PC-9 (cell line): ENCODE results near the gene TNIP3. TPM values are rescaled to one million over a fixed set of nuclear protein-coding genes. Genes with fewer than 3 reads are reported as not detected.
A peak's percentile ranks its signal among the peaks of the same experiment; 100 is the strongest.

ENCODE experiments used
- BruUV-seq: library from RNA; stranded (reverse); fragments of 400-500 nt; replicated peaks from 2 replicates; lab custom pipeline; 2021; lab: Mats Ljungman, UMichigan
- CTCF ChIA-PET: fragments of 300-600 bp; sonication (Branson Sonifier 250); formaldehyde crosslinking; loops from one replicate; lab custom pipeline; 2022; ENCODE audit warnings: antibody characterized with exemption; lab: Charles Lee
- POLR2A ChIA-PET: fragments of 300-600 bp; sonication (Branson Sonifier 250); formaldehyde crosslinking; loops from one replicate; lab custom pipeline; 2022; ENCODE audit warnings: antibody characterized with exemption; ENCODE audit not compliant: unreplicated experiment; lab: Charles Lee
- DNase-seq, 2 experiments: peaks; one replicate each; pipeline versions ENCODE4 v3.0.0 to v3.0.0-alpha.2; 2015 to 2022; ENCODE audit warnings: mixed read lengths in 1 of 2
- H2AFZ ChIP-seq: fragments of 200-600 bp; sonication (generic); 2 replicates; pipeline ENCODE4 v1.8.1; 2017; ENCODE audit warnings: antibody characterized with exemption
- H3F3A ChIP-seq: fragments of 200-600 bp; sonication (generic); 2 replicates; pipeline ENCODE4 v1.8.1; 2017; ENCODE audit warnings: antibody characterized with exemption, mild to moderate bottlenecking, low read depth; ENCODE audit not compliant: insufficient read depth
- H3K27ac ChIP-seq: fragments of 200-600 bp; sonication (generic); 2 replicates; pipeline ENCODE4 v1.6.1; 2016; ENCODE audit warnings: mixed run types
- H3K27me3 ChIP-seq: fragments of 200-600 bp; sonication (generic); 2 replicates; pipeline ENCODE4 v1.6.1; 2016; ENCODE audit warnings: low read depth, mixed run types; ENCODE audit not compliant: insufficient read depth
- H3K36me3 ChIP-seq: fragments of 200-600 bp; sonication (generic); 2 replicates; pipeline ENCODE4 v1.6.1; 2016; ENCODE audit warnings: low read depth, mixed run types
- H3K4me1 ChIP-seq: fragments of 200-600 bp; sonication (generic); replicated peaks from 2 replicates; pipeline ENCODE4 v1.6.1; 2016; ENCODE audit warnings: mixed run types; ENCODE audit not compliant: insufficient read depth
- H3K4me2 ChIP-seq: fragments of 200-600 bp; sonication (generic); 2 replicates; pipeline ENCODE4 v1.6.1; 2017; ENCODE audit warnings: mixed run types
- H3K4me3 ChIP-seq: fragments of 200-600 bp; sonication (generic); 2 replicates; pipeline ENCODE4 v1.6.1; 2016; ENCODE audit warnings: mixed run types
- H3K79me2 ChIP-seq: fragments of 200-600 bp; sonication (generic); 2 replicates; pipeline ENCODE4 v1.6.1; 2017; ENCODE audit warnings: low read depth, mixed run types
- H3K9me2 ChIP-seq: fragments of 200-600 bp; sonication (generic); 2 replicates; pipeline ENCODE4 v1.8.1; 2017; ENCODE audit warnings: mild to moderate bottlenecking; ENCODE audit not compliant: insufficient read depth
- H3K9me3 ChIP-seq: fragments of 200-600 bp; sonication (generic); 2 replicates; pipeline ENCODE4 v1.8.1; 2016; ENCODE audit warnings: low read depth; ENCODE audit not compliant: insufficient read depth
- H4K20me1 ChIP-seq: fragments of 200-600 bp; sonication (generic); 2 replicates; pipeline ENCODE4 v1.8.1; 2017; ENCODE audit not compliant: insufficient read depth
- CTCF ChIP-seq: fragments of 200-600 bp; sonication (generic); conservative IDR thresholded peaks from 2 replicates; pipeline ENCODE4 v1.6.1; 2017; ENCODE audit warnings: mixed run types, antibody characterized with exemption, mild to moderate bottlenecking, moderate library complexity
- EZH2 ChIP-seq: fragments of 200-600 bp; sonication (generic); IDR thresholded peaks from 2 replicates; pipeline ENCODE4 v1.8.0; 2017; ENCODE audit warnings: antibody characterized with exemption, low read depth
- intact Hi-C: fragments of 100-400 bp; cut with micrococcal nuclease; formaldehyde crosslinking; loops from one replicate; pipeline ENCODE4 v1.10.0; 2022; ENCODE audit not compliant: unreplicated experiment
- total RNA-seq: library from RNA; stranded (reverse); gene quantifications from 2 replicates; pipeline ENCODE4 v1.2.3, GENCODE V29; 2021

TNIP3 gene
- total RNA-seq, 1 experiment from 2014 or later: 1.2 TPM

- no peaks in the 10 kb centered on the region for H3K27me3 ChIP-seq
- H3K4me2 ChIP-seq: no peak overlapping the region
- H2AFZ ChIP-seq: no peak overlapping the region
- peak in 1 of 2 experiments; percentile 17 for DNase-seq
- H3K9me3 ChIP-seq: no peaks in the 10 kb centered on the region
- intact Hi-C loops: no loop called here
- ChIA-PET POLR2A (no interaction called here), CTCF (no interaction called here)
- H3K36me3 ChIP-seq: no peaks in the 10 kb centered on the region
- H3F3A ChIP-seq: no peaks in the 10 kb centered on the region
- no TSS peak for BruUV-seq
- H3K4me3 ChIP-seq: no peak overlapping the region
- H3K79me2 ChIP-seq: no peaks in the 10 kb centered on the region
- H3K9me2 ChIP-seq: no peaks in the 10 kb centered on the region
- H3K4me1 ChIP-seq: no peaks in the 10 kb centered on the region
- no peaks in the 10 kb centered on the region for H4K20me1 ChIP-seq
- no peak overlapping the region for H3K27ac ChIP-seq
- TF ChIP-seq EZH2: no peak
Measured at GRCh38 chr4:121140716-121141460, 23.2 kb downstream of the TNIP3 start.

- Histone ChIP-seq H3K27ac (no peak overlapping the region), H4K20me1 (no peaks in the 10 kb centered on the region), H3K4me2 (no peak overlapping the region), H3K4me1 (no peaks in the 10 kb centered on the region), H2AFZ (0 out of 2 replicates have a peak overlapping the region, but pooled peaks have one; percentile 32), H3K9me3 (no peaks in the 10 kb centered on the region), H3K4me3 (no peak overlapping the region), H3K27me3 (no peaks in the 10 kb centered on the region), H3K79me2 (no peaks in the 10 kb centered on the region), H3K9me2 (no peaks in the 10 kb centered on the region), H3F3A (no peaks in the 10 kb centered on the region), H3K36me3 (no peaks in the 10 kb centered on the region)
- peak in 1 of 2 experiments; percentile 2 for DNase-seq
- TF ChIP-seq EZH2 (no peak), CTCF (no peak)
- ChIA-PET CTCF (no interaction called here), POLR2A (no interaction called here)
- no TSS peak for BruUV-seq
- intact Hi-C loops: no loop called here
Measured at GRCh38 chr4:121139533-121140222, 24.4 kb downstream of the TNIP3 start.

- no peak overlapping the region for H3K4me2 ChIP-seq
- no peaks in the 10 kb centered on the region for H3K79me2 ChIP-seq
- no peak for TF ChIP-seq CTCF
- TF ChIP-seq EZH2: no peak
- no peak overlapping the region for H2AFZ ChIP-seq
- no peaks in the 10 kb centered on the region for H3F3A ChIP-seq
- H3K9me3 ChIP-seq: no peaks in the 10 kb centered on the region
- no peaks in the 10 kb centered on the region for H3K27me3 ChIP-seq
- intact Hi-C loops: no loop called here
- H3K27ac ChIP-seq: no peak overlapping the region
- ChIA-PET CTCF (no interaction called here), POLR2A (no interaction called here)
- peak in 1 of 2 experiments; percentile 3 for DNase-seq
- no peaks in the 10 kb centered on the region for H4K20me1 ChIP-seq
- H3K36me3 ChIP-seq: no peaks in the 10 kb centered on the region
- H3K4me1 ChIP-seq: no peaks in the 10 kb centered on the region
- no peaks in the 10 kb centered on the region for H3K9me2 ChIP-seq
- no peak overlapping the region for H3K4me3 ChIP-seq
- BruUV-seq: no TSS peak
Measured at GRCh38 chr4:121138039-121138825, 25.9 kb downstream of the TNIP3 start.
